ENCODE measurements around the gene CLIP4. TPM values are rescaled to one million over a fixed set of nuclear protein-coding genes. Genes with fewer than 3 reads are reported as not detected.

Gene CLIP4
- total and polyA plus RNA-seq, 2 of the 13 experiments (the other 11 are each of a cell fraction or from before 2014, with no cell fraction given): 0.46 to 0.49 TPM

DNA sequence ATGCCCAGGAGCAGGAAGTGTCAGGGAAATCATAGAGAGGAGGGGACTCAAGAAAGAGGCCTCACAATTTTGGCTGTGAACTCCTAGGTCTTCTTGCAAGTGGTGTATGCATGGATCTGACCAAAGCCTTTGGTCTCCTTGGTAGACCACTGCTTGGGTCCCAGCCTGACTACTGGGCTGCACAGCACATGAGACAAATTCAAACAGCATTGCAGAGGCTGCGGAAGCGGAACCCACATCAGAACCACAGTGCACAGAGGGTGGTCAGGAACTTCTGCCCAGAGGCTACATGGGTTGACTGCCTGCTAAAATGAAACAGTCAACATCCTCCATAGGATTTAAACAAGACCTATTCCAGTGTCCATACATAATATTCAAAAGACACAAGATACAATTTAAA lies 39.4 kb downstream of the CLIP4 start (continued):
- TF ChIP-seq, protein P1, sequence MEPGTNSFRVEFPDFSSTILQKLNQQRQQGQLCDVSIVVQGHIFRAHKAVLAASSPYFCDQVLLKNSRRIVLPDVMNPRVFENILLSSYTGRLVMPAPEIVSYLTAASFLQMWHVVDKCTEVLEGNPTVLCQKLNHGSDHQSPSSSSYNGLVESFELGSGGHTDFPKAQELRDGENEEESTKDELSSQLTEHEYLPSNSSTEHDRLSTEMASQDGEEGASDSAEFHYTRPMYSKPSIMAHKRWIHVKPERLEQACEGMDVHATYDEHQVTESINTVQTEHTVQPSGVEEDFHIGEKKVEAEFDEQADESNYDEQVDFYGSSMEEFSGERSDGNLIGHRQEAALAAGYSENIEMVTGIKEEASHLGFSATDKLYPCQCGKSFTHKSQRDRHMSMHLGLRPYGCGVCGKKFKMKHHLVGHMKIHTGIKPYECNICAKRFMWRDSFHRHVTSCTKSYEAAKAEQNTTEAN (CRISPR knock-in tag; conservative IDR thresholded peaks at IDR 0.05): no peak
- TF ChIP-seq SRSF1 (optimal IDR thresholded peaks at IDR 0.05; ENCODE audit: low read depth, low read length): no peak
- TF ChIP-seq, protein P2, sequence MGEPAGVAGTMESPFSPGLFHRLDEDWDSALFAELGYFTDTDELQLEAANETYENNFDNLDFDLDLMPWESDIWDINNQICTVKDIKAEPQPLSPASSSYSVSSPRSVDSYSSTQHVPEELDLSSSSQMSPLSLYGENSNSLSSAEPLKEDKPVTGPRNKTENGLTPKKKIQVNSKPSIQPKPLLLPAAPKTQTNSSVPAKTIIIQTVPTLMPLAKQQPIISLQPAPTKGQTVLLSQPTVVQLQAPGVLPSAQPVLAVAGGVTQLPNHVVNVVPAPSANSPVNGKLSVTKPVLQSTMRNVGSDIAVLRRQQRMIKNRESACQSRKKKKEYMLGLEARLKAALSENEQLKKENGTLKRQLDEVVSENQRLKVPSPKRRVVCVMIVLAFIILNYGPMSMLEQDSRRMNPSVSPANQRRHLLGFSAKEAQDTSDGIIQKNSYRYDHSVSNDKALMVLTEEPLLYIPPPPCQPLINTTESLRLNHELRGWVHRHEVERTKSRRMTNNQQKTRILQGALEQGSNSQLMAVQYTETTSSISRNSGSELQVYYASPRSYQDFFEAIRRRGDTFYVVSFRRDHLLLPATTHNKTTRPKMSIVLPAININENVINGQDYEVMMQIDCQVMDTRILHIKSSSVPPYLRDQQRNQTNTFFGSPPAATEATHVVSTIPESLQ (CRISPR knock-in tag; conservative IDR thresholded peaks at IDR 0.05): no peak
- TF ChIP-seq, protein P3, sequence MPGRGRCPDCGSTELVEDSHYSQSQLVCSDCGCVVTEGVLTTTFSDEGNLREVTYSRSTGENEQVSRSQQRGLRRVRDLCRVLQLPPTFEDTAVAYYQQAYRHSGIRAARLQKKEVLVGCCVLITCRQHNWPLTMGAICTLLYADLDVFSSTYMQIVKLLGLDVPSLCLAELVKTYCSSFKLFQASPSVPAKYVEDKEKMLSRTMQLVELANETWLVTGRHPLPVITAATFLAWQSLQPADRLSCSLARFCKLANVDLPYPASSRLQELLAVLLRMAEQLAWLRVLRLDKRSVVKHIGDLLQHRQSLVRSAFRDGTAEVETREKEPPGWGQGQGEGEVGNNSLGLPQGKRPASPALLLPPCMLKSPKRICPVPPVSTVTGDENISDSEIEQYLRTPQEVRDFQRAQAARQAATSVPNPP (CRISPR knock-in tag; IDR thresholded peaks at IDR 0.05): no peak
- TF ChIP-seq, protein P4, sequence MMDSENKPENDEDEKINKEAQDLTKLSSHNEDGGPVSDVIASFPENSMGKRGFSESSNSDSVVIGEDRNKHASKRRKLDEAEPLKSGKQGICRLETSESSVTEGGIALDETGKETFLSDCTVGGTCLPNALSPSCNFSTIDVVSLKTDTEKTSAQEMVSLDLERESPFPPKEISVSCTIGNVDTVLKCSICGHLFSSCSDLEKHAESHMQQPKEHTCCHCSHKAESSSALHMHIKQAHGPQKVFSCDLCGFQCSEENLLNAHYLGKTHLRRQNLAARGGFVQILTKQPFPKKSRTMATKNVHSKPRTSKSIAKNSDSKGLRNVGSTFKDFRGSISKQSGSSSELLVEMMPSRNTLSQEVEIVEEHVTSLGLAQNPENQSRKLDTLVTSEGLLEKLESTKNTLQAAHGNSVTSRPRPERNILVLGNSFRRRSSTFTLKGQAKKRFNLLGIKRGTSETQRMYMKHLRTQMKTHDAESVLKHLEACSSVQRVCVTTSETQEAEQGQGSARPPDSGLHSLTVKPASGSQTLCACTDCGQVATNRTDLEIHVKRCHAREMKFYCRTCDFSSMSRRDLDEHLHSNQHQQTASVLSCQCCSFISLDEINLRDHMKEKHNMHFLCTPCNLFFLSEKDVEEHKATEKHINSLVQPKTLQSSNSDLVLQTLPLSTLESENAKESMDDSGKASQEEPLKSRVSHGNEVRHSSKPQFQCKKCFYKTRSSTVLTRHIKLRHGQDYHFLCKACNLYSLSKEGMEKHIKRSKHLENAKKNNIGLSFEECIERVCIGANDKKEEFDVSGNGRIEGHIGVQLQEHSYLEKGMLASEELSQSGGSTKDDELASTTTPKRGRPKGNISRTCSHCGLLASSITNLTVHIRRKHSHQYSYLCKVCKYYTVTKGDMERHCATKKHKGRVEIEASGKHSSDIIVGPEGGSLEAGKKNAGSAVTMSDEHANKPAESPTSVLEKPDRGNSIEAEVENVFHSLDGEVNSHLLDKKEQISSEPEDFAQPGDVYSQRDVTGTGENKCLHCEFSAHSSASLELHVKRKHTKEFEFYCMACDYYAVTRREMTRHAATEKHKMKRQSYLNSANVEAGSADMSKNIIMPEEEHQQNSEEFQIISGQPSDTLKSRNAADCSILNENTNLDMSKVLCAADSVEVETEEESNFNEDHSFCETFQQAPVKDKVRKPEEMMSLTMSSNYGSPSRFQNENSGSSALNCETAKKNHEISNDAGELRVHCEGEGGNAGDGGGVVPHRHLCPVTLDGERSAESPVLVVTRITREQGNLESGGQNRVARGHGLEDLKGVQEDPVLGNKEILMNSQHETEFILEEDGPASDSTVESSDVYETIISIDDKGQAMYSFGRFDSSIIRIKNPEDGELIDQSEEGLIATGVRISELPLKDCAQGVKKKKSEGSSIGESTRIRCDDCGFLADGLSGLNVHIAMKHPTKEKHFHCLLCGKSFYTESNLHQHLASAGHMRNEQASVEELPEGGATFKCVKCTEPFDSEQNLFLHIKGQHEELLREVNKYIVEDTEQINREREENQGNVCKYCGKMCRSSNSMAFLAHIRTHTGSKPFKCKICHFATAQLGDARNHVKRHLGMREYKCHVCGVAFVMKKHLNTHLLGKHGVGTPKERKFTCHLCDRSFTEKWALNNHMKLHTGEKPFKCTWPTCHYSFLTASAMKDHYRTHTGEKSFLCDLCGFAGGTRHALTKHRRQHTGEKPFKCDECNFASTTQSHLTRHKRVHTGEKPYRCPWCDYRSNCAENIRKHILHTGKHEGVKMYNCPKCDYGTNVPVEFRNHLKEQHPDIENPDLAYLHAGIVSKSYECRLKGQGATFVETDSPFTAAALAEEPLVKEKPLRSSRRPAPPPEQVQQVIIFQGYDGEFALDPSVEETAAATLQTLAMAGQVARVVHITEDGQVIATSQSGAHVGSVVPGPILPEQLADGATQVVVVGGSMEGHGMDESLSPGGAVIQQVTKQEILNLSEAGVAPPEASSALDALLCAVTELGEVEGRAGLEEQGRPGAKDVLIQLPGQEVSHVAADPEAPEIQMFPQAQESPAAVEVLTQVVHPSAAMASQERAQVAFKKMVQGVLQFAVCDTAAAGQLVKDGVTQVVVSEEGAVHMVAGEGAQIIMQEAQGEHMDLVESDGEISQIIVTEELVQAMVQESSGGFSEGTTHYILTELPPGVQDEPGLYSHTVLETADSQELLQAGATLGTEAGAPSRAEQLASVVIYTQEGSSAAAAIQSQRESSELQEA (CRISPR knock-in tag; IDR thresholded peaks at IDR 0.05; ENCODE audit: not compliant biosample characterization): no peak
